A673 (cell line): ENCODE data around the gene TIAM1. TPM values are rescaled to one million over a fixed set of nuclear protein-coding genes. Genes with fewer than 3 reads are reported as not detected.

Experiments used
- BruUV-seq: library from RNA; stranded (reverse); fragments of 400-500 nt; replicated peaks from 2 replicates; lab custom pipeline; 2021; lab: Mats Ljungman, UMichigan
- CTCF ChIA-PET: fragments of 300-600 bp; sonication (Branson Sonifier 250); formaldehyde crosslinking; loops from one replicate; lab custom pipeline; 2022; ENCODE audit warnings: antibody characterized with exemption; lab: Charles Lee
- POLR2A ChIA-PET: fragments of 300-600 bp; sonication (Branson Sonifier 250); formaldehyde crosslinking; loops from one replicate; lab custom pipeline; 2022; ENCODE audit warnings: antibody characterized with exemption; ENCODE audit not compliant: low non-redundant PET; lab: Charles Lee
- DNase-seq: peaks from one replicate; pipeline ENCODE4 v3.0.0-alpha.2; 2015; ENCODE audit warnings: low spot score
- H3K27ac ChIP-seq: fragments of 200-600 bp; sonication (generic); 2 replicates; pipeline ENCODE4 v1.5.1; 2016; ENCODE audit warnings: mixed run types, low read depth, mild to moderate bottlenecking, mixed read lengths, antibody characterized with exemption, low read length; ENCODE audit not compliant: poor library complexity, severe bottlenecking
- H3K27me3 ChIP-seq: fragments of 200-600 bp; sonication (generic); replicated peaks from 2 replicates; pipeline ENCODE4 v1.6.1; 2017; ENCODE audit warnings: mixed run types, low read depth, mild to moderate bottlenecking, mixed read lengths, antibody characterized with exemption, low read length; ENCODE audit not compliant: insufficient read depth, poor library complexity
- H3K36me3 ChIP-seq: fragments of 200-600 bp; sonication (generic); 2 replicates; pipeline ENCODE4 v1.6.1; 2016; ENCODE audit warnings: mixed run types, mild to moderate bottlenecking, mixed read lengths, antibody characterized with exemption, low read length; ENCODE audit not compliant: insufficient read depth, poor library complexity, severe bottlenecking
- H3K4me1 ChIP-seq: fragments of 200-600 bp; sonication (generic); 2 replicates; pipeline ENCODE4 v1.6.1; 2017; ENCODE audit warnings: mixed run types, mild to moderate bottlenecking, mixed read lengths, antibody characterized with exemption, low read length; ENCODE audit not compliant: insufficient read depth, poor library complexity, severe bottlenecking
- H3K4me3 ChIP-seq: fragments of 200-600 bp; sonication (generic); 2 replicates; pipeline ENCODE4 v1.5.1; 2016; ENCODE audit warnings: low read depth, mixed run types, mild to moderate bottlenecking, mixed read lengths, low read length; ENCODE audit not compliant: poor library complexity, severe bottlenecking
- H3K9me3 ChIP-seq: fragments of 200-600 bp; sonication (generic); 2 replicates; pipeline ENCODE4 v1.6.1; 2016; ENCODE audit warnings: mixed run types, low read depth, mild to moderate bottlenecking, mixed read lengths, antibody characterized with exemption, low read length; ENCODE audit not compliant: poor library complexity, severe bottlenecking
- CTCF ChIP-seq: fragments of 300-800, 200-600 bp; sonication (generic); conservative IDR thresholded peaks from 2 replicates; pipeline ENCODE4 v1.5.1; 2017; ENCODE audit warnings: low read depth, mild to moderate bottlenecking, antibody characterized with exemption, low read length, moderate library complexity, mixed read lengths
- EZH2 ChIP-seq: fragments of 200-600 bp; sonication (generic); IDR thresholded peaks from 2 replicates; pipeline ENCODE4 v1.6.1; 2017; ENCODE audit warnings: borderline replicate concordance, low read depth, mild to moderate bottlenecking, mixed read lengths, antibody characterized with exemption, low read length; ENCODE audit not compliant: poor library complexity, severe bottlenecking
- intact Hi-C: fragments of 100-400 bp; cut with micrococcal nuclease; formaldehyde crosslinking; loops from one replicate; pipeline ENCODE4 v1.10.0; 2022; ENCODE audit not compliant: unreplicated experiment
- total RNA-seq: library from RNA; stranded (reverse); gene quantifications from 2 replicates; pipeline ENCODE4 v1.2.3, GENCODE V29; 2021

Gene TIAM1
- total RNA-seq, 1 experiment from 2014 or later, result 9.6 TPM

GRCh38 chr21:31318971-31319370, 25.1 kb downstream of the TIAM1 start:
- ChIA-PET CTCF (no interaction called here), POLR2A (no interaction called here)
- H3K4me1 ChIP-seq, result no peaks in the 10 kb centered on the region
- H3K9me3 ChIP-seq, result no peaks in the 10 kb centered on the region
- no peaks in the 10 kb centered on the region for H3K36me3 ChIP-seq
- no peak overlapping the region for H3K4me3 ChIP-seq
- H3K27me3 ChIP-seq, result no peaks in the 10 kb centered on the region
- BruUV-seq, result no TSS peak
- no peak for TF ChIP-seq EZH2
- DNase-seq, result no peak
- intact Hi-C loops, result no loop called here
- no peak overlapping the region for H3K27ac ChIP-seq

- CTCF ChIA-PET, result no interaction called here
- intact Hi-C loops, result no loop called here
- H3K27me3 ChIP-seq, result no peaks in the 10 kb centered on the region
- no peak overlapping the region for H3K4me3 ChIP-seq
- TF ChIP-seq EZH2, result no peak
- TF ChIP-seq CTCF, result no peak
- H3K4me1 ChIP-seq, result no peaks in the 10 kb centered on the region
- BruUV-seq, result no TSS peak
- POLR2A ChIA-PET, result no interaction called here
- DNase-seq, result no peak
- H3K36me3 ChIP-seq, result no peaks in the 10 kb centered on the region
- H3K9me3 ChIP-seq, result no peaks in the 10 kb centered on the region
- H3K27ac ChIP-seq, result no peak overlapping the region
Observed at GRCh38 chr21:31317688-31318087, 26.4 kb downstream of the TIAM1 start.

- TF ChIP-seq EZH2 (no peak), CTCF (no peak)
- no peaks in the 10 kb centered on the region for H3K36me3 ChIP-seq
- no peaks in the 10 kb centered on the region for H3K4me1 ChIP-seq
- intact Hi-C loops, result no loop called here
- H3K4me3 ChIP-seq, result no peak overlapping the region
- BruUV-seq, result no TSS peak
- POLR2A ChIA-PET, result no interaction called here
- CTCF ChIA-PET, result no interaction called here
- no peaks in the 10 kb centered on the region for H3K27me3 ChIP-seq
- no peak for DNase-seq
- H3K27ac ChIP-seq, result no peak overlapping the region
- no peaks in the 10 kb centered on the region for H3K9me3 ChIP-seq
Observed at GRCh38 chr21:31316488-31317169, 27.4 kb downstream of the TIAM1 start.

- no peak overlapping the region for H3K4me3 ChIP-seq
- H3K36me3 ChIP-seq, result no peaks in the 10 kb centered on the region
- H3K27ac ChIP-seq, result no peak overlapping the region
- ChIA-PET POLR2A (no interaction called here), CTCF (no interaction called here)
- DNase-seq, result no peak
- TF ChIP-seq CTCF (no peak), EZH2 (no peak)
- no TSS peak for BruUV-seq
- intact Hi-C loops, result no loop called here
- H3K9me3 ChIP-seq, result no peaks in the 10 kb centered on the region
- H3K4me1 ChIP-seq, result no peaks in the 10 kb centered on the region
- H3K27me3 ChIP-seq, result no peaks in the 10 kb centered on the region
Observed at GRCh38 chr21:31316072-31316471, 28.0 kb downstream of the TIAM1 start.
